HG02943 (cell line): ENCODE results near the gene PICK1.
"Not testable (repeated sequence)": the region's sequence is repeated elsewhere in the genome, so short reads cannot be mapped to it uniquely, and the experiment has no call there.

Experiments
- ATAC-seq: cut with Tn5 transposase; IDR thresholded peaks from one replicate; pipeline ENCODE4 v1.9.1; 2021; ENCODE audit warnings: mild to moderate bottlenecking, low read depth, moderate library complexity; ENCODE audit not compliant: unreplicated experiment

PICK1 gene

DNA sequence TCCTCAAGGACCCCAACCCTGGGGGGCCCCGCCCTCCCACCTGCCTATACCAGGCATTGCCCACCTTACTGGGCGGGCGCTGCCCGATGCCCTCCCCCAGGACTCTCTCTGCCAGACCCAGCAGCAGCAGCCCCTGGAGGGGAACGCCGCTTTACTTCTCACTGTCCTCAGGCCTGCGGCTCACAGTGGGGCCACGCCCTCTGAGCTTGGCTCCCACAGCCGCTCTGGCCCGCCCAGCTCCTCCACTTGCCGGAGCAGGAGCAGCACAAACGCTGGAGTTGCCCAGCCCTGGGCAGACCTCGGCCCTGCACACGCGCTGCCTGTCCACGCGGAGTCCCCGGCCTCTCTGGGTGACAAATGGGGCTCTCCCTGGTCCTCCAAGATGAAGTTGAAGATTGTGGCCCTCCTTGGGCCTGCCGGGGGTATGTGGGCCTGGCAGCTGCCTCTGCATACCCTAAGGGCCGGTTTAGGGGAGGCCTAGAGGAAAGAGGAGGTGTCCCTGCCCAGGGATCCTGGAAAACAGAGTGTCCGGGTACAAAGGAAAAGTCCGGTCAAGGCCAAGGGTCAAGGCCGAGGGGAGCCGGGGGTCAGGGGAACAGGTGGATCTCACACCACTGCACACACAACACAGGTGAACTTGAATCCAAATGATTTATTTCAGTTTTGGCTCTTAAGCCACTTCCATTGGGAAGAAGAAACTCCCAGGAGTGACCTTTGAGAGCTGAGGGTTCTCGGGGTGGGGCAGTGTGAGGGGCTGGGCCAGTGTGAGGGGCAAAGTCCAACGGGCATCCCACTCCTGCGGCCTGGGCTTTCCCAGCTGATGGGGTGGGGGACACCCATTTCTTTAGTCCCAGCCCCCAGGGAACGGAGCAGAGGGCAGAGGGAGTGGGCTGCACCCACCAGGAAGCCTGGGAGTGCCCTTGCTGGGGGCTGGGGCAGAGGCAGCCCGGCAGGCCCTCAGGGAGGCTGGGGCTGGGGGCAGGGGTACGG lies 54.0 kb downstream of the PICK1 start:
- ATAC-seq, result no peak

DNA sequence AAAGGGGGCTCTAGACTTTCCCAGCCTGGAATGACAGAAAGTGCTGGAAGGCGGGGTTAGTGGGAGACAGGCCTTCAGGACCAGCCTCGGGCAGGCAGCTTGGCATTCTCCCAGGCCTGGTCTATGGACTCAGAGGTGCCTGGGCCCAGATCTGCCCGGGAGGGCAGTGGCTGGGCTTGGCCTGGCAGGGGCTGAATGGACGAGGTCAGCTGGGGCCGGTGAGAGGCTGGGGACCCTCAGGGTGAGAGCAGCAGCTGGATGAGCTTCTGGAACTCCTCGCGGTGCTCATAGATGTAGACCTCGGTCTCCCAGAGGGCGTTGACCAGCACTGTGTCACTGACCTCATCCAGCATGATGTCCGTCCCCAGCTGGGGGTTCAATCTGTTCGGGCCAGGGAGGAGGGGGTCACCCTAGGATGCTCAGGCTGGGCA lies 54.7 kb downstream of the PICK1 start:
- ATAC-seq, result no peak

DNA sequence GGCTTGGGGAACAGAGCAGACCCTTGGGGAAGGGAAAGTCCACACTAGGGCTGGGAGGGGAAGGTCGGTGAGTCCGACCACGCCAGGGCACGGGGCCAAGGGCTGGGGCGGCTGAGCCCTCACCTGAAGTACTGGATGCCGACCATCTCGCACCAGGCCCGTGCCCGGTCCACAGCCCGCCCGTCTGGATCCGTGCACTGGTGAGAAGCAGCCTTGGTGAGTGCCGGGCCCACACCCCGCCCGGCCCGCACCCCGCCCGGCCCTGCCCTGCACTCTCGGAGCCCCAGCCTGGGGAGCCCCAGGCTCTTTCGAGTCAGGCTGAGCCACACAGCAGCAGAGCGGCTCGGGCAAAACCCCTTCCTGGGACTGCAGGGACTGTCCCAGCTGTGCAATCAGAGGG lies 55.2 kb downstream of the PICK1 start:
- ATAC-seq, result no peak

DNA sequence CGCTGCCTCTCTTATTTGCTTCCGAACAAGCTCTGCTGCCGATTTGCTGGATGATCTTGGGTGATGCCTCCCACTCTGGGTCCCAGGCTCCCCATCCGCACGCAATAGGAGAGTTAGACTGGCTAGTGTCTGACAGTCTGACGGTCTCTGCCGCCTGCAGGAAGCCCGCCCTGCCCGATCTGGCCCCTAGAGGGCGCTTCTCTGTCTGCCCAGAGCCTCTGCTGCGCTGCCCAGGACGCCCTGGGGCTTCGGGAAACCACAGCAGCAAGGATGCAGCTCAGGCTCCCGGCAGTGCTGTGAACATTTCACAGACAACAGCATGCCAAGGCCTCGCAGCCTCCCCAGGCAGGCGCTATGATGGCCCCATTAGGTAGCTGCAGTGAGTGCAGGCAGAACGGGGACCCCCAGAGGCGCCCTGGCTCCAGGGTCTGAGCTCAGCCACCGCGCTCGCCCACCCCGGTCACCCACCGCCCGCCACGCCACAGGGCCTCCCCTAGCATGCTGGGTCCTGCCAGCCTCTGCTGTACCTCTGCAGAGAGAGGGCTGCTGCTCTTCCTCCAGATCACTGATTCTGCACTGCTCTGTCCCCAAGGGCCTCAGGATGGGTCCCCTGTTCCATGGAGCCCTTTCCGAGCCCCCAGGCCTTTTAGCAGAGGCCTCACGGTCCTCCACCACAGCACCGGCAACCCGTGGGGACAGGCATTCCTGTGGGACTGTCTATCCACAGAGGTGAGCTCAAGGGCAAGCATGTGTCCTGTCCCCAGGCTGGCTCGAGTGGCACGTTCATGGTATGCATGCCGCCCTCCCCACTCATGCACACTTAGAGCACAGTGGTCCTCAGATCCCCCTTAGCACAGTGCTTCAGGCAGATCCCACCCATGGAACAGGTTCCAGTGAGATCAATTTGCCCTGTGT lies 57.5 kb downstream of the PICK1 start:
- no peak for ATAC-seq

DNA sequence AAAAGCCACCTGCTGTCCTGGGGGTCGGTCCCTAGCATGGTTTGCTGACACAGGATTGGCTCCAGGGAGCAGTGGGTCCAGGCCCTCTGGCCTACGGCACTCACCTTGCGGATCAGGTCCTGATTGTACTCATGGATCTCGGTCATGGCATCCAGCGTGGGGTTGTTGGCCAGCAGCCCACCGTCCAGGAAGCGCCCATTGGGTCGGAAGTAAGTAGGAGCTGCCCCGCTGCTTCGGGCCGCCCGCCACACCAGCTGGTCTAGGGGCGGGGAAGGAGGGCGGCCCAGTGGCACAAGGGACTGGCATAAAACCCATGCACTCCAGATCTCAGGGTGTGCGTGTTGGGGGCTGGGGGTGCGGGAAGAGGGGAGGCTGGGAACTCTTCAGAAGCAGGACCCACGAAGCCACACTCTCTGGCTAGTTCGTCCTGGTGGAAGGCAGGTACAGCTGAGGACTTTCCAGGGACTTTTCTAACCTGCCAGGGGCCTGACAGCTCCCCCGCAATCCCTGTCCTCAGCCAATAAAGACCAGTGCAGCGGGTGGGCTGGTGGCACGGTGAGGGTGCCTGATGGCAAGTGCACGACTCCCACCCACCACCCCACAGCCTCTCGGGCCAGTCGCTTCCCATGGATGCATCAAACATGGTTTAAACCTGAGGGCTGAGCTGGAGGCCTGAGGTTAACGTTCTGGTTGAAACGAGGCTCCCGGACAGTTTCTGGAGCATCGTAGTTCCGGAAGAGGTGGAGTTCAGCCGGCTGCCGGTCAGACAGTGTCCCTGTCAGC lies 58.4 kb downstream of the PICK1 start:
- ATAC-seq, result no peak

DNA sequence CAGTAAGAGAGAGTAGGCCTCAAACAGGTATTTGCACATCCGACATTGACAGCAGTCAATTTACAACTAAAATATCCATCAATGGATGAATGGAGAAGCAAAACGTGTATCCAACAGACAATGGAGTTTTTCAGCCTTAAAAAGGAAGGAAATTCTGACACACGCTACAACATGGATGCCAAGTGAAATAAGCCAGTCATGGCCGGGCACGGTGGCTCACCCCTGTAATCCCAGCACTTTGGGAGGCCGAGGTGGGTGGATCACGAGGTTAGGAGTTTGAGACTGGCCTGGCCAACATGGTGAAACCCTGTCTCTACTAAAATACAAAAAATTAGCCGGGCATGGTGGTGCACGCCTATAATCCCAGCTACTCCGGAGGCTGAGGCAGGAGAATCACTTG lies 60.4 kb downstream of the PICK1 start:
- not testable (repeated sequence) for ATAC-seq

DNA sequence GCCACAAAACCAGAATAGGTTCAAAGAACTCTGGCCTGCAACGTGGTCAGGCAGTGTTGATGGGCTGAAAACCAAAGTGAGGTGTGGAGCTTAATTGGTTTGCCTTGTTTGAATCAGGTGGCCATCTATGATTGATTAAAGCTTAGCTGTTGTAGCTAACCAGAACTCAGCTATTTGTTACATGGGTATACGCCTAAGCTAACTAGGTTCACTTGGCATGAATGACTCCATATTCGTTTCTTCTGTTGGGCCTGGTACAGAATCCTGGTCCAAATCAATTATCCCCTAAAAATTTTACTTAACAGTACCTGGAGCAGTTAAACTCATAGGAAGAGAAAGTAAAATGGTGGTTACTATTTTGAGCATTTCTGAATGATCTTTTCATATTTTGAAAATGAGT lies 61.0 kb downstream of the PICK1 start:
- no peak for ATAC-seq

DNA sequence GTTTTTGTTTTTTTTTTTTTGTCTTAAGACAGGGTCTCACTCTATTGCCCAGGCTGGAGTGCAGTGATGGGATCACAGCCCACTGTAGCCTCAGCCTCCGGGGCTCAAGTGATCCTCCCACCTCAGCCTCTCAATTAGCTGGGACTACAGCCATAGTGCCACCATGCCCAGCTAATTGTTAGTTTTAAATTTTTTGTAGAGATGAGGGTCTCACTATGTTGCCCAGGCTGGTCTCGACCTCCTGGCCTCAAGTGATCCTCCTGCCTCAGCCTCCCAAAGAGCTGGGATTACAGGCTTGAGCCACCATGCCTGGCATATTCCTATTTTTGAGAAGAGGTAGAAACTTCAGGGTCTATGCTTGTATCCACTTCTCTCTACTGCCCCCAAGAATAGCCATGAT lies 61.5 kb downstream of the PICK1 start:
- not testable (repeated sequence) for ATAC-seq

DNA sequence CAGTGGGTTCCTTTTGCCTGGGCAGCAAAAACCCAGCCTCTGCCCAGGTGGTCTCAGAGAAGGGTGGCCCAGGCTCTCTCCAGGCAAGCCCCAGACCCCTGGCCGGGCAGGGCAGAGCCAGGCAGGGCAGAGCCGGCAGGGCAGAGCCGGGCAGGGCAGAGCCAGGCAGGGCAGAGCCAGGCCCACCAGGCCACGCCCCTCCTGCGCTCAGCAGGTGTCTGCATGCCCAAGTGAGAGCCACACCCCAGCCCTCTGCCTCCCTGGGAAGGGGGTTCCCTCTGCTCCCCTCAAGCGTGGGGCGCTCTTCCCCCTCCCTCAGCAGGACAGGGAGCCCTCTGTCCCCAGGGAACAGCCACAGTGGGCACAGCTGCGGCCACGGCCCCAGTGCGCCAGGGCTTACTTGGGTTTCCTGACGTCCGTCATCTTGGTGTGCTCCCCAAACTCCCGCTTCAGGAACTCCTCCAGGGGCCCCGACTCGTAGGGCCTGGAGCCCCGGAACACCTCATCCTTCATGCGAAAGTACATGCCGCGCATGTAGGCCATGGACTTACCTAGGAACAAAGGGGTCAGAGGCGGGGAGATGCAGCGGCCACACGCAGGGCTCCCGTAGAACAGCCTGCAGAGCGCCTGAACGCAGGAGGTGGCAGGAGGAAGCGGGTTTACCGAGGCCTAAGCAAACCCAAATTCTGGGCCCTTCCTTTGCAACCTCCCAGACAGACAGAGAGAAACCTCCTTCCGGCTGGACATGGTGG lies 63.3 kb downstream of the PICK1 start:
- no peak for ATAC-seq

DNA sequence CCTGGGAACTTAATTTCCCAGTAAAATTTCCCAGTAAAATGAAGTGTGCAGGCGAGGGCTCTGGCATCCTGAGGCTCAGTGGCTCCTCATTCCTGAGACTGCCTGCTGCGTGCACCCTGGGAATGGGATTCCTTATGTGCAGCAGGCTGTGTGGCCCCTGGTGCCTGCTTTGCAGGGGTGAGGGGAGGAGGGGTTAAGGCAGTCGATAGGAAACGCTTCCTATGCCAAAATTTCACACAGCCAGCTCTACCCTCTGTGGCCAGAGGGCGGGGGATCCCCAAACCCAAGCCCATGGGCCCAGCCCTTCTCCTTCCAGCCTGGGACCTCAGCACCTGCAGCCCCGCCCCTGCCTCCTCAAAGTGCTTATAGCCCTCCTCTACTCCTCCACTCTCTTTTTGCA lies 65.4 kb downstream of the PICK1 start:
- no peak for ATAC-seq

DNA sequence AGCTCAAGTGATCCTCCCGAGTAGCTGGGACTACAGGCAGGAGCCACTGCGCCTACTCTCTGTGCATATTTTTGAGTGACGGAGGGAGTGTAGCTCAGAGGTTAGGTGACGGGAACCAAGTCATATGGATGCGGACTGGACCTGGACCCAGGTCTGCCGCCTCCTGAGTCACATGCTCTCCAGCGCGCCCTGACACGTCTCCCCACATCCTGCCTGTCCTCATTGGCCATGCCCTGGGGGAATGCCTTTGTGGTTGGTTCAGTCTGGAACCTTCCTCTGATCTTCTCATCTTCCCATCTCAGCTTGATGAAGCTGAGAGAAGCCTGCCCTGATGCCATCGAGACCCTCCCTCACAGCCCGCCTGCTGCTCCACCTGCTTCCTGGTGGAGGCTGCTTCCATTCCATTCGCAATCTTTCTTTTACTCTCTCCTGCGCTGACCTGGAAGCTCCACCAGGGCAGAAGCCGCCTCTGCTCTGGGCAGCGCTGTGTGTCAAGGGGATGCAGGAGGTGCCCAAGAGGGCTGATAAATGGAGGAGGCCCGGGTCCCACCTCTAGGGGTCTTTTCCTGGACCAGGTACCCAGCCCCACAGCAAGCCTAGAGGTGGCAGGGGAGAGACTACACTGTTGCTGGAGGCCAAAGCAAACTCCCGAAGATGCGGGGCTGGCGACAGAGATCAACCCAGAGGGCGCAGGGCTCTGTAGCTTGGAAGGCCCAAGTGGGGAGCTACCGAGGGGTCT lies 67.2 kb downstream of the PICK1 start:
- no peak for ATAC-seq

DNA sequence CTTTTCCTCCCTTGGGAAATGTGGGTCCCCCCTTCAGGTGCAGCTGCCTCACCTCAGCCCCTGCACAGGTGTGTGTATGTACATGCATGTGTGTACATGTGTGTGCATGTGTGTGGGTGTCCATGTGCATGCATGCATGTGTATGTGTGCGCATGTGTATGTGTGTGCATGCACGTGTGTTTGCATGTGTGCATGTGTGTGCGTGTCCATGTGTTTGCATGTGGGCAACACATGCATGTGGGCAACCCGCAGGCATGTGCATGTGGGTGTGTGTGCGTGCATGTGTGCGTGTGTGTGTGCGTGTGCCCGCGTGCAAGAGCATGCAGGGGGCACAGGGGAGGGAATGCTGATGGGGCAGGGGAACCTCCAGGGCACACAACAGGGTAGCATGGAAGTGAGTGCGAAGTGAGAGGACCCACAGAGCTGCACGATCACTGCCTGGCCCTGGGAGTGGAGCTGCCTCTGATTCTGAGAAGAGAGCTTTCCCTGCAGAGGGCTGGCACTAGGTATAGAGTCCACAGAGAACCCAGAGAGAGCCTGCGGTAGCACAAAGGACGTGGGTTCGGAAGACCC lies 67.9 kb downstream of the PICK1 start:
- ATAC-seq, result no peak
